Stimulated activated CD4-positive, alpha-beta T cell treated with anti-CD3 and anti-CD28 coated beads, Interleukin-12 subunit alpha, Interleukin-12 subunit beta, amount 100 ng/mL, for 48 hours (primary cell): ENCODE results near the gene OAS1.
"Not testable (repeated sequence)": the region's sequence is repeated elsewhere in the genome, so short reads cannot be mapped to it uniquely, and the experiment has no call there.

Experiments
- DNase-seq, 3 donors: peaks; one replicate each; pipeline ENCODE4 v3.0.0-alpha.2; 2020; ENCODE audit warnings: low read depth in 2 of 3, low spot score in 1 of 3

The OAS1 gene

GRCh38 chr12:112936927-112937326, 30.2 kb downstream of the OAS1 start:
- DNase-seq: no peak

GRCh38 chr12:112937741-112938719, 31.3 kb downstream of the OAS1 start, which contains the start of gene OAS3:
Gene OAS3 (plus strand): TSS chr12:112938474. CDS start chr12:112938531, 57 bp downstream.
- peak; percentile 30 to 51 (median 31) for DNase-seq

DNA sequence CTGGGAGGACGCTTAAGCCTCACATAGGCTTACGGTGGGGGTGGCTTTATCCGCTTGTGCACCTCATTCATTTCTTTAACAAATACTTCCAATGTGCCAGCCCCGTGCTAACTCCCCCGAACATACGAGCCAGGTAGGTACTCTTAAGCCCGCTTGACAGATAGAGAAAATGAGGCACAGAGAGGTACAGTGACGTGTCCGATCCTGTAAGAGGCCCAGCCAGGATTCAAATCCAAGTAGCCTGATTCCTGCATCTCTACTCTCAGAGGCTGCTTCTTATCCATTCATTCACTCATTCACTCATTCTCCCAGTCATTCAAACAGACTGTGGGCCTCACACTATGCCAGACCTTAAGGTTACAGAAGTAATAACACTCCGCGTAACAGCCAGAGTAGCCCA, 32.0 kb downstream of the OAS1 start:
- no peak for DNase-seq

GRCh38 chr12:112939761-112940381, 33.1 kb downstream of the OAS1 start:
- no peak for DNase-seq

DNA sequence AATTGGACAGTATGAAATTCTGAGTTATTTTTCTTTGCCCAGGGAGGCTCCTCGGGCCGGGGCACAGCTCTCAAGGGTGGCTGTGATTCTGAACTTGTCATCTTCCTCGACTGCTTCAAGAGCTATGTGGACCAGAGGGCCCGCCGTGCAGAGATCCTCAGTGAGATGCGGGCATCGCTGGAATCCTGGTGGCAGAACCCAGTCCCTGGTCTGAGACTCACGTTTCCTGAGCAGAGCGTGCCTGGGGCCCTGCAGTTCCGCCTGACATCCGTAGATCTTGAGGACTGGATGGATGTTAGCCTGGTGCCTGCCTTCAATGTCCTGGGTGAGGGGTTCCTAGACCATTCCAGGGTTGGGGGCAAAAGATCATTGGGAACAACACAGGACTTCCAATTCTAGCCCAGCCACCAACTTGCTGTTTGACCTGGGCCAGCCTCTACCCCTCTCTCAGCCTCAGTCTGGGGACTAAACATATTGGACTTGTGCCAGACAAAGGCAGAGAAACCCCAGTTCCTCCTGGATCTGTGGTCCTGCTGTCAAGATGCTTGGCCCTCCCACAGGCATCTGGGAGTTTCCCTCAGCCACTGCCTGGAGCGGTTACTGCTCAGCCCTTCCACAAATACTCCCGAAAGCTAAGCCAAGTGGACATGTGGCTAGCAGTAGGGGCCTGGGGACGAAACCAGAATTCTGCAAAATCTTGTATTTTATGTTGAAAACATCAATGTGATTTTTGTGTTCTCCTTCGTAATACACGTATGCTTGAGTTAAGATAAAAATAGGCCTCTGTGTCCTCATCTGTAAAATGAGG, 35.0 kb downstream of the OAS1 start:
- no peak for DNase-seq

GRCh38 chr12:112942572-112942971, 35.8 kb downstream of the OAS1 start:
- no peak for DNase-seq

GRCh38 chr12:112944024-112944690, 37.4 kb downstream of the OAS1 start:
- DNase-seq: no peak

DNA sequence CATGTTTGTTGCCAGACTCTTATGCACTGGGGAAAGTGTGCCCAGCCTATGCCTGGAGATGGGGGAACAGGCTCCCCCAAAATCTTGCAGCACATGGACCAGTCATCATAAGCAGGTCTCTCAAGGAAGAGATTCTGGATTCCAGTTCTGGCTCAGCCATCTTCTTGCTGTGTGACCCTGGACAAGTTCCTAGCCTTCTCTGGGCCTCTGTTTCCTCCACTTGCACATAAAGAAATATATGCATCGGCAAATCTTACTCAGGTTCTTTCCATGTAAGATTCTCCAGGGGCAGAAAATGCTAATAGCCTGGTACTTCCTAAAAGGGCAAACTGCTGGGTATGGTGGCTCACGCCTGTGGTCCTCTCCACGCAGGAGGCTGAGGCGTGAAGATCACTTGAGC, 38.8 kb downstream of the OAS1 start:
- no peak for DNase-seq

DNA sequence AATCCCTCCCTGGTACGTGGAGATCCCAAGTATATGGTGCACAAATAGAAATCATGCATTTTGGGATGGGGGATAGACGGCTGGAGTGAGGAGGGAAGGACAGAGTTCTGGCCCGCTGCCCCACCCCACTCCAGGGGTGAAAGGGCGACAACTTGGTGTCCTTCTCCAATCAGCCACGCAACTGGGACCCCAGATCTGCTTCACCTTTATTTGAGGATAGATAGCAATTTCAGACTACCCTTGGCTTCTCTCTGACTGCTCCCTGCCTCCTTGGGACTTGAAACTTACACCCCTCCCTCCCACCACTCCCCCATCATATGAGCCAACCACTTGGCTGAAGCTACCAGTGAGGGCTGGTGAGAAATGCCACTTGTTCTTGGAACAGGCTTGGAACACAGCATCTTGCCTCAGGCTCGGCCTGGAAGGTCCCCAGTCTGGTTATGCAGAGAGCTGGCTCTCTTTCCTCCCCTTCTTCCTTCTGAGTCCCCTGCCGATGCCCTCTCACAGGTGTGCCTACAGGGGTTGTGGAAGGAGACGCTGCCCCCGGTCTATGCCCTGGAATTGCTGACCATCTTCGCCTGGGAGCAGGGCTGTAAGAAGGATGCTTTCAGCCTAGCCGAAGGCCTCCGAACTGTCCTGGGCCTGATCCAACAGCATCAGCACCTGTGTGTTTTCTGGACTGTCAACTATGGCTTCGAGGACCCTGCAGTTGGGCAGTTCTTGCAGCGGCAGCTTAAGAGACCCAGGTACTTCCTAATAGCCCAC, 39.7 kb downstream of the OAS1 start:
- DNase-seq: no peak

DNA sequence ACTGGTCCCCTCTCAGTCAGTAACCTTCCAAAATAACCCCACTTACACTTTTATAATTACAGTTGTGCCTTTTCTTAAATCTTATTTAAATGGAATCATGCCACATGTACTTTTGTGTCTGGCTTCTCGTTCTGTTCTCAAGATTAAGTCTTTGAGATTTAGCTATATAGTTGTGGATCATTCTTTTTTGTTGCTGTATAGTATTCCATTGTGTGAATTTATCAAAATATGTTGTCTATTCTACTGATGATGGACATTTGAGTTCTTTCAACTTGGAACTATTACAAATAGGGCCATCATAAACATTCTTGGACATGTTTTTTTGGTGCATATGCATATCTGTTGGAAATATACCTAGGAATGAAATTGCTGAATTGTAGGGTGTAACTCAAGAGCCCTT, 40.6 kb downstream of the OAS1 start:
- no peak for DNase-seq

GRCh38 chr12:112947761-112948160, 41.0 kb downstream of the OAS1 start:
- no peak for DNase-seq

- no peak for DNase-seq
Measured at GRCh38 chr12:112948806-112949205, 42.0 kb downstream of the OAS1 start.

DNA sequence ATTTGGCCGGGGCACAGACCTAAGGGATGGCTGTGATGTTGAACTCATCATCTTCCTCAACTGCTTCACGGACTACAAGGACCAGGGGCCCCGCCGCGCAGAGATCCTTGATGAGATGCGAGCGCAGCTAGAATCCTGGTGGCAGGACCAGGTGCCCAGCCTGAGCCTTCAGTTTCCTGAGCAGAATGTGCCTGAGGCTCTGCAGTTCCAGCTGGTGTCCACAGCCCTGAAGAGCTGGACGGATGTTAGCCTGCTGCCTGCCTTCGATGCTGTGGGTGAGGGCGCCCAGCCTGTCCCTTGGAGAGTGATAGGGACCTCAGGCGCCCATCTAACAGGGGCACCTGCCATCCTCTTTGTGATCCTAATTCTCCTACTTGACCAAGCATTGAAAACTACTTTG, 43.9 kb downstream of the OAS1 start:
- DNase-seq: no peak

GRCh38 chr12:112957125-112957524, 50.4 kb downstream of the OAS1 start:
- not testable (repeated sequence) for DNase-seq

DNA sequence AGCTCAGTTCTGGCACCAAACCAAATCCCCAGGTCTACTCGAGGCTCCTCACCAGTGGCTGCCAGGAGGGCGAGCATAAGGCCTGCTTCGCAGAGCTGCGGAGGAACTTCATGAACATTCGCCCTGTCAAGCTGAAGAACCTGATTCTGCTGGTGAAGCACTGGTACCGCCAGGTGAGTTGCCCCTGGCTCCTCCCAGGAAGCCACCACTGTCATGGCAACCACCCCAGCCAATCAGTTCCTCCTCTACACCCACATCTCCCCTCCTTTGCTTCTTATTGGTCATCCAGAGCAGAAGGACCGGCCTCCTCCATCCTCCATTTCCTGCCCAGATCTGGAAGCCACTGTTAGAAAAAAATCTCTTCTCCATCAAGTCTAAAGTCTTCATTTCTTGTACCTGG, 54.3 kb downstream of the OAS1 start:
- no peak for DNase-seq

DNA sequence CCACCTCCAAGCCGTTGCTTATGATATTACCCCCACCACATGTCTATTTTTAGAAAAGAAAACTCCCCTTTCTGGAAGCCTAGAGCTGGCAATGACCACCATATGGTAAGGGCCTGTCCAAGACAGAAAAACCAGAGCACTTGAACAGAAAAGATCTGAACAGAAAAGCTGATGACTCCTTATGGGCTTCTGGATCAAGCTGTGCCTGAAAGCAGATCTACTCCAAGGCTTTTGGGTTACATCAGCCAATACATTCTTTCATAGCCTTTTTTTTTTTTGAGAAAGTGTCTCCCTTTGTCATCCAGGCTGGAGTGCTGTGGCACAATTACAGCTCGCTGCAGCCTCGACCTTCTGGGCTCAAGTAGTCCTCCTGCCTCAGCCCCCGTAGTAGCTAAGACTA, 54.8 kb downstream of the OAS1 start:
- no peak for DNase-seq

- DNase-seq: no peak
Measured at GRCh38 chr12:112962561-112962960, 55.8 kb downstream of the OAS1 start.

DNA sequence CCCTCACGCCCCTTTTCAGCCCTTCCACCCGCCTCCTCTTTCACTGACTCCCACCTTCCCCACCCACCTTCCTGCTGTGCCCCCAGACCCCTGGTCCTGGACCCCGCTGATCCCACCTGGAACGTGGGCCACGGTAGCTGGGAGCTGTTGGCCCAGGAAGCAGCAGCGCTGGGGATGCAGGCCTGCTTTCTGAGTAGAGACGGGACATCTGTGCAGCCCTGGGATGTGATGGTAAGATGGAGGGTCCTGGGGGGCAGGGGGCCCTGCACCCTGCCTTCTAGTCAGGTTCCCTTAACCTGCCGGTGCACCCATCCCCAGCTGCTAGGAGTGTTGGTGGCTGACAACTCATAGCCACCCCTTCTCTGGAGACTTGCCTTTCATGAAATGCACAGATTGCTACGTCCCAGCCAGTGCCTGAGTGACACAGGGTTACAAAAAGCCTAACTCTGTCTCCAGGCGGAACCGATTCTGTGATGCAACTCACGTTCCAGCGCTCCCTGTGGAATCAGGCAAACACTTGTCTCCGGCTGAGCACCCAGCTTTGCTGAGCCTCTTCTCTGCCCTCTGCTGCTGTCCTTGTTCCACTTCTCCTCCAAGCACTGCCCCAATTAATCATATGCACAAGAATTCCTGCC, 56.6 kb downstream of the OAS1 start:
- no peak for DNase-seq

DNA sequence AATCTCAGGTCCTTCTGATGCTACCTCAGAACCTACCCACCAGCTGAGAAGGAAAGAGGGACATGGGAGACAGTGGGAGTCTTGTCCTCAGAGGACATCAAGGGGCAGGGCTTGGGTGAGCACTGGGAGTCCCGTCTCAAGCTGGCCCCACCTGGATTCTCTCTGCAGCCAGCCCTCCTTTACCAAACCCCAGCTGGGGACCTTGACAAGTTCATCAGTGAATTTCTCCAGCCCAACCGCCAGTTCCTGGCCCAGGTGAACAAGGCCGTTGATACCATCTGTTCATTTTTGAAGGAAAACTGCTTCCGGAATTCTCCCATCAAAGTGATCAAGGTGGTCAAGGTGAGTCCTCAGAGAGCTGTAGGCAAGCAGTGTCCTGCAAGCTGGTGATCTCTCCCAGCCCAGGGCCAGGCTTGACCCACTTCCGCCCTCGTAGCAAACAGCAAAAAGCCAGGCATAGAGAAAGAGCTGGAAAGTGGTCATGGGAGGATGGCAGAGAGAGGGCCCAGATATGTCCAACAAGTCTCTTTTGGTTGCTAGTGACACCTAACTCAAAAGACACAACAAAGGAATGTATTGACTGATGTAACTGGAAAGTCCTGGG, 57.4 kb downstream of the OAS1 start:
- DNase-seq: no peak
